ENCODE results near the gene TSSK6.

- TF ChIP-seq CTCF (conservative IDR thresholded peaks at IDR 0.05 in 1 of 2, IDR thresholded peaks at IDR 0.05 in 1 of 2; ENCODE audit: extremely low read depth in 1 of 2, insufficient read depth in 1 of 2, low read depth in 1 of 2, low read length in 2 of 2) (peak in 1 of 2 donors; percentile 14), EZH2 (IDR thresholded peaks at IDR 0.05; ENCODE audit: borderline replicate concordance, low read length) (no peak)
These were observed 533 bp upstream of the TSSK6 start, which contains the start of gene NDUFA13 for GRCh38 chr19:19515642-19516519.
